ENCODE measurements around the gene MEIS2. TPM values are rescaled to one million over a fixed set of nuclear protein-coding genes. Genes with fewer than 3 reads are reported as not detected.
A peak's percentile ranks its signal among the peaks of the same experiment; 100 is the strongest.

The MEIS2 gene
- total RNA-seq, 1 donor from 2014 or later: 17.3 TPM

- no peak for DNase-seq (ENCODE audit: low read depth in 2 of 2)
Measured at GRCh38 chr15:36903922-36904556, 196.3 kb downstream of the MEIS2 start.

GRCh38 chr15:36903195-36903594 is 197.2 kb downstream of the MEIS2 start:
- DNase-seq (ENCODE audit: low read depth in 2 of 2): no peak

- DNase-seq (ENCODE audit: low read depth in 2 of 2): no peak
Measured at GRCh38 chr15:36901012-36901411, 199.3 kb downstream of the MEIS2 start.

- DNase-seq (ENCODE audit: low read depth in 2 of 2): no peak
Measured at GRCh38 chr15:36899696-36900095, 200.7 kb downstream of the MEIS2 start.

GRCh38 chr15:36898536-36899126 is 201.7 kb downstream of the MEIS2 start:
- DNase-seq (ENCODE audit: low read depth in 2 of 2): no peak

GRCh38 chr15:36897834-36898233 is 202.5 kb downstream of the MEIS2 start:
- no peak for DNase-seq (ENCODE audit: low read depth in 2 of 2)

GRCh38 chr15:36896949-36897348 is 203.4 kb downstream of the MEIS2 start:
- no peak for DNase-seq (ENCODE audit: low read depth in 2 of 2)

- no peak for DNase-seq (ENCODE audit: low read depth in 2 of 2)
Measured at GRCh38 chr15:36894075-36894474, 206.3 kb downstream of the MEIS2 start.

- DNase-seq (ENCODE audit: low read depth in 2 of 2): no peak
Measured at GRCh38 chr15:36893276-36893675, 207.1 kb downstream of the MEIS2 start.

- DNase-seq (ENCODE audit: low read depth in 2 of 2): peak; percentile 20 to 64
Measured at GRCh38 chr15:36888011-36888992, 212.0 kb downstream of the MEIS2 start.

- peak; percentile 18 to 40 for DNase-seq (ENCODE audit: low read depth in 2 of 2)
Measured at GRCh38 chr15:36887214-36887961, 213.0 kb downstream of the MEIS2 start.

- DNase-seq (ENCODE audit: low read depth in 2 of 2): no peak
Measured at GRCh38 chr15:36886701-36887100, 213.6 kb downstream of the MEIS2 start.

GRCh38 chr15:36886191-36886590 is 214.2 kb downstream of the MEIS2 start:
- no peak for DNase-seq (ENCODE audit: low read depth in 2 of 2)

- DNase-seq (ENCODE audit: low read depth in 2 of 2): no peak
Measured at GRCh38 chr15:36885771-36886170, 214.6 kb downstream of the MEIS2 start.

GRCh38 chr15:36884936-36885635 is 215.3 kb downstream of the MEIS2 start:
- no peak for DNase-seq (ENCODE audit: low read depth in 2 of 2)

- no peak for DNase-seq (ENCODE audit: low read depth in 2 of 2)
Measured at GRCh38 chr15:36884518-36884875, 215.9 kb downstream of the MEIS2 start.

GRCh38 chr15:36883713-36884517 is 216.4 kb downstream of the MEIS2 start:
- DNase-seq (ENCODE audit: low read depth in 2 of 2): peak; percentile 87 to 92

GRCh38 chr15:36882487-36883131 is 217.7 kb downstream of the MEIS2 start:
- DNase-seq (ENCODE audit: low read depth in 2 of 2): peak in 1 of 2 donors; percentile 7

- no peak for DNase-seq (ENCODE audit: low read depth in 2 of 2)
Measured at GRCh38 chr15:36882056-36882455, 218.3 kb downstream of the MEIS2 start.

- no peak for DNase-seq (ENCODE audit: low read depth in 2 of 2)
Measured at GRCh38 chr15:36881516-36881915, 218.8 kb downstream of the MEIS2 start.
